Caco-2 (cell line): ENCODE results near the gene RPL19. TPM values are rescaled to one million over a fixed set of nuclear protein-coding genes. Genes with fewer than 3 reads are reported as not detected.
A peak's percentile ranks its signal among the peaks of the same experiment; 100 is the strongest.

ENCODE experiments used
- BruUV-seq: library from RNA; stranded (reverse); fragments of 400-500 nt; replicated peaks from 2 replicates; lab custom pipeline; 2021; lab: Mats Ljungman, UMichigan
- CTCF ChIA-PET: fragments of 300-600 bp; sonication (Branson Sonifier 250); formaldehyde crosslinking; loops from one replicate; lab custom pipeline; 2022; ENCODE audit warnings: antibody characterized with exemption; lab: Charles Lee
- POLR2A ChIA-PET: fragments of 300-600 bp; sonication (Branson Sonifier 250); formaldehyde crosslinking; loops from one replicate; lab custom pipeline; 2022; ENCODE audit warnings: antibody characterized with exemption; lab: Charles Lee
- DNase-seq, 2 experiments: peaks; one replicate each; pipeline versions ENCODE4 v3.0.0 to v3.0.0-alpha.2; 2020 to 2022
- H3K27me3 ChIP-seq: replicated peaks from 2 replicates; pipeline ENCODE4 v1.6.0; 2011; ENCODE audit warnings: low read length; ENCODE audit not compliant: control insufficient read depth, insufficient read depth
- H3K36me3 ChIP-seq: 2 replicates; pipeline ENCODE4 v1.5.1; 2011; ENCODE audit warnings: low read length; ENCODE audit not compliant: control insufficient read depth, insufficient read depth
- H3K4me1 ChIP-seq: fragments of 250-450 bp; sonication (Bioruptor Pico); 2 replicates; pipeline ENCODE4 v1.5.1; 2020; ENCODE audit warnings: mild to moderate bottlenecking
- H3K4me3 ChIP-seq: 2 replicates; pipeline ENCODE4 v1.5.1; 2011; ENCODE audit warnings: low read depth, mild to moderate bottlenecking, control low read depth, low read length
- H3K9me3 ChIP-seq: fragments of 250-450 bp; sonication (Bioruptor Pico); 2 replicates; pipeline ENCODE4 v1.5.1; 2020; ENCODE audit warnings: mild to moderate bottlenecking, moderate library complexity
- H3K27ac Mint-ChIP-seq: one replicate; pipeline ENCODE4 v1.8.0; 2022; ENCODE audit warnings: mixed read lengths; ENCODE audit not compliant: unreplicated experiment
- H3K27me3 Mint-ChIP-seq: one replicate; pipeline ENCODE4 v1.8.0; 2022; ENCODE audit warnings: mixed read lengths; ENCODE audit not compliant: insufficient read depth, unreplicated experiment
- H3K36me3 Mint-ChIP-seq: one replicate; pipeline ENCODE4 v1.8.0; 2022; ENCODE audit warnings: mild to moderate bottlenecking, mixed read lengths; ENCODE audit not compliant: insufficient read depth, unreplicated experiment
- H3K4me1 Mint-ChIP-seq: one replicate; pipeline ENCODE4 v1.8.0; 2022; ENCODE audit warnings: low read depth, mixed read lengths; ENCODE audit not compliant: unreplicated experiment
- H3K4me3 Mint-ChIP-seq: one replicate; pipeline ENCODE4 v1.8.0; 2022; ENCODE audit warnings: mild to moderate bottlenecking, moderate library complexity, mixed read lengths; ENCODE audit not compliant: unreplicated experiment
- H3K9me3 Mint-ChIP-seq: one replicate; pipeline ENCODE4 v1.8.0; 2022; ENCODE audit warnings: mixed read lengths; ENCODE audit not compliant: unreplicated experiment
- intact Hi-C: fragments of 100-400 bp; cut with micrococcal nuclease; formaldehyde crosslinking; loops from one replicate; pipeline ENCODE4 v1.10.0; 2022; ENCODE audit not compliant: unreplicated experiment
- total RNA-seq: library from RNA; stranded (reverse); gene quantifications from 2 replicates; pipeline ENCODE4 v1.2.3, GENCODE V29; 2022
- TF ChIP-seq, protein P1 (sequence below), 2 experiments: fragments of 200-600 bp in 1 of 2; IDR thresholded peaks; 1 replicate in 1 of 2; 2 replicates in 1 of 2; pipeline versions ENCODE4 v1.5.1 to v1.8.0; 2011 to 2022; ENCODE audit warnings: antibody characterized with exemption in 1 of 2, control low read depth in 1 of 2, inconsistent platforms in 1 of 2, low read depth in 1 of 2, low read length in 1 of 2, mild to moderate bottlenecking in 1 of 2, moderate library complexity in 1 of 2; ENCODE audit not compliant: insufficient read depth in 1 of 2, severe bottlenecking in 1 of 2, unreplicated experiment in 1 of 2

Gene RPL19
- total RNA-seq, 1 experiment from 2014 or later, result 1,825 TPM

DNA sequence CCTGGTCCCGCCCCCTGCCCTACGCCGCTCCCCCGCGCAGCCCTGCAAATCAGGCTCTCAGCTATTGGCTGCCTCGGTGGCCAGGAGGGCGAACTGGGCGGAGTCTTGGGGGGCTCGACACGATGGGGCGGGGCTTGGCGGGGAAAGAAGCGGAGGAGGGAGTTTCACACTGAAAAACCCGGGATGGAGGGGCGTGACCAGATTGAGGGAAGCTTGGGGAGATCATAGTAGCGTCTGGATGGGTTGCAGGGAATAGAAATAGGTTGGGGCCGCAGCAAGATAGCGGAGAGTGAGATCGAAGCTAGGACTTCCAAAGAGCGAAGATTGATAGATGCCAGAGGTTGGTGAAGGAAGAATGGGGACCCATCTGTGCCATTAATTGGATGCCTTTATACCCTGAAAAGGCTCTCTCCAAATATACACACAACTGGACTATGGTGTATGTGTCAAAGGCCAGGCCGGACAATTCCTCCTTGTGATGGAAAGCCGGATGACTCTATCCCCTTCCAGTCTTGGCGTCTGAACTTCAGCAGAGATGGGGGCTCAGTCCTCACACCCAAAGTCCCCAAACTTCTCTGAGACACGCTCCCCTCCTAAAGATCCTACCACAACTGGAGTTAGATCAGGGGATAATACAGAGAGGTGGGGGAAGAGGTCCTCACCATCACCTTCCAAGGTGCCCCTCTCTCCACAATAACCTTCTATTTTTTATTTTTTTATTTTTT, 26.0 kb downstream of the RPL19 start:
- DNase-seq, result peak; percentile 78 to 83
- no peaks in the 10 kb centered on the region for H3K9me3 Mint-ChIP-seq

DNA sequence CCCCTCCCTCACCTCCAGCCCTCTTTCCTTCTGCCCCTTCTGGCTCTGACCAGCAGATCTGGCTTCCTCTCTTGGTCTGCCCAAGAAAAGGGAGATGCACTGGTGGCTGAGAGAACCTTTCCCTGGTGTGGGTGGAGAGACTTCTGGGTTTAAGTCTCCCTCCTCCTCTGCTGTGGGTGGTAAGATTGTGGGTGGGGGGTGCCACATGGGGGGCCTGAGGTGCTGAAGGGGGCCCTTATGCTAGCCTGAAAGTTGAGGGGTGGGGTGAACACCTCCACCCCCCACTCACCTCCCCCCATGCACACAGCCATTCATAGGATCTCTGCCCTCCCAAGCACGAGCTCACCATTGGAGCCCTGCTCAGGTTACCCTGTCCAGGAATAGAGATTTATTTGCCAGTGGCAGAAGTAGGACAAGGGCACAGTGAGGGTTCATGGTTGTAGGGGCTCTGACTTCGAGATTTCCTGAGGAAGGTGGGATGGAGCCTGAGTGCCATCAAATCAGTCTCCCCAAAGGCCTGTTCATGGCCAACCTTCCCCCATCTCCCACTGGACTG, 27.4 kb downstream of the RPL19 start:
- CTCF ChIA-PET, result no interaction called here
- H3K27me3 ChIP-seq, result peaks cover 2% of the 10 kb centered on the region
- intact Hi-C loops, result no loop called here
- H3K4me3 Mint-ChIP-seq, result no peak overlapping the region
- peaks cover 13% of the 10 kb centered on the region for H3K27me3 Mint-ChIP-seq
- no peaks in the 10 kb centered on the region for H3K4me1 Mint-ChIP-seq
- no peaks in the 10 kb centered on the region for H3K36me3 Mint-ChIP-seq
- no peaks in the 10 kb centered on the region for H3K9me3 Mint-ChIP-seq
- no peak for DNase-seq
- no peak overlapping the region for H3K4me3 ChIP-seq
- TF ChIP-seq, protein P1, sequence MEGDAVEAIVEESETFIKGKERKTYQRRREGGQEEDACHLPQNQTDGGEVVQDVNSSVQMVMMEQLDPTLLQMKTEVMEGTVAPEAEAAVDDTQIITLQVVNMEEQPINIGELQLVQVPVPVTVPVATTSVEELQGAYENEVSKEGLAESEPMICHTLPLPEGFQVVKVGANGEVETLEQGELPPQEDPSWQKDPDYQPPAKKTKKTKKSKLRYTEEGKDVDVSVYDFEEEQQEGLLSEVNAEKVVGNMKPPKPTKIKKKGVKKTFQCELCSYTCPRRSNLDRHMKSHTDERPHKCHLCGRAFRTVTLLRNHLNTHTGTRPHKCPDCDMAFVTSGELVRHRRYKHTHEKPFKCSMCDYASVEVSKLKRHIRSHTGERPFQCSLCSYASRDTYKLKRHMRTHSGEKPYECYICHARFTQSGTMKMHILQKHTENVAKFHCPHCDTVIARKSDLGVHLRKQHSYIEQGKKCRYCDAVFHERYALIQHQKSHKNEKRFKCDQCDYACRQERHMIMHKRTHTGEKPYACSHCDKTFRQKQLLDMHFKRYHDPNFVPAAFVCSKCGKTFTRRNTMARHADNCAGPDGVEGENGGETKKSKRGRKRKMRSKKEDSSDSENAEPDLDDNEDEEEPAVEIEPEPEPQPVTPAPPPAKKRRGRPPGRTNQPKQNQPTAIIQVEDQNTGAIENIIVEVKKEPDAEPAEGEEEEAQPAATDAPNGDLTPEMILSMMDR (IDR thresholded peaks at IDR 0.05; ENCODE audit: insufficient read depth in 1 of 2, low read depth in 1 of 2, low read length in 1 of 2, severe bottlenecking in 1 of 2, unreplicated experiment in 1 of 2), result no peak
- H3K4me1 ChIP-seq, result no peaks in the 10 kb centered on the region
- no peak overlapping the region for H3K27ac Mint-ChIP-seq
- BruUV-seq, result no TSS peak
- POLR2A ChIA-PET, result no interaction called here
- no peaks in the 10 kb centered on the region for H3K9me3 ChIP-seq
- no peaks in the 10 kb centered on the region for H3K36me3 ChIP-seq

More for the DNA sequence above, 26.0 kb downstream of the RPL19 start:
- ChIA-PET POLR2A (no interaction called here), CTCF (interaction anchor here (0.6 to 1.2 kb wide), 10 partner anchors 10 to 875 kb away, joined by 3 to 8 read pairs (median 5); partner anchors contain the start of gene SOCS7)
- no peaks in the 10 kb centered on the region for H3K4me1 Mint-ChIP-seq
- TF ChIP-seq, protein P1 (IDR thresholded peaks at IDR 0.05; ENCODE audit: insufficient read depth in 1 of 2, low read depth in 1 of 2, low read length in 1 of 2, severe bottlenecking in 1 of 2, unreplicated experiment in 1 of 2), result no peak
- Histone ChIP-seq H3K9me3 (no peaks in the 10 kb centered on the region), H3K27me3 (peaks cover 2% of the 10 kb centered on the region), H3K4me1 (no peaks in the 10 kb centered on the region), H3K36me3 (no peaks in the 10 kb centered on the region), H3K4me3 (peak overlapping the region; percentile 26)
- peaks cover 10% of the 10 kb centered on the region for H3K27me3 Mint-ChIP-seq
- H3K4me3 Mint-ChIP-seq, result peak overlapping the region; percentile 74
- no peaks in the 10 kb centered on the region for H3K36me3 Mint-ChIP-seq
- no TSS peak for BruUV-seq
- no peak overlapping the region for H3K27ac Mint-ChIP-seq
- intact Hi-C loops, result no loop called here

- ChIA-PET CTCF (interaction anchor here (3.4 kb wide), 1 partner anchor 16 kb away, joined by 16 read pairs; no protein-coding TSS in a partner anchor), POLR2A (no interaction called here)
- no TSS peak for BruUV-seq
- Mint-ChIP-seq H3K27ac (no peak overlapping the region), H3K9me3 (no peaks in the 10 kb centered on the region), H3K4me3 (no peak overlapping the region), H3K36me3 (no peaks in the 10 kb centered on the region), H3K4me1 (no peaks in the 10 kb centered on the region), H3K27me3 (peaks cover 10% of the 10 kb centered on the region)
- no peak for DNase-seq
- no peaks in the 10 kb centered on the region for H3K4me1 ChIP-seq
- intact Hi-C loops, result no loop called here
- H3K9me3 ChIP-seq, result no peaks in the 10 kb centered on the region
- H3K4me3 ChIP-seq, result no peak overlapping the region
- H3K27me3 ChIP-seq, result peaks cover 2% of the 10 kb centered on the region
- TF ChIP-seq, protein P1 (IDR thresholded peaks at IDR 0.05; ENCODE audit: insufficient read depth in 1 of 2, low read depth in 1 of 2, low read length in 1 of 2, severe bottlenecking in 1 of 2, unreplicated experiment in 1 of 2), result no peak
- no peaks in the 10 kb centered on the region for H3K36me3 ChIP-seq
Measured at GRCh38 chr17:39229274-39229913, 29.3 kb downstream of the RPL19 start.
